ENCODE results near the gene GORASP2. TPM values are rescaled to one million over a fixed set of nuclear protein-coding genes. Genes with fewer than 3 reads are reported as not detected.

Gene GORASP2
- total and polyA plus RNA-seq, 2 of the 4 experiments (the other 2 are of a cell fraction) = 53.1 to 156 TPM

DNA sequence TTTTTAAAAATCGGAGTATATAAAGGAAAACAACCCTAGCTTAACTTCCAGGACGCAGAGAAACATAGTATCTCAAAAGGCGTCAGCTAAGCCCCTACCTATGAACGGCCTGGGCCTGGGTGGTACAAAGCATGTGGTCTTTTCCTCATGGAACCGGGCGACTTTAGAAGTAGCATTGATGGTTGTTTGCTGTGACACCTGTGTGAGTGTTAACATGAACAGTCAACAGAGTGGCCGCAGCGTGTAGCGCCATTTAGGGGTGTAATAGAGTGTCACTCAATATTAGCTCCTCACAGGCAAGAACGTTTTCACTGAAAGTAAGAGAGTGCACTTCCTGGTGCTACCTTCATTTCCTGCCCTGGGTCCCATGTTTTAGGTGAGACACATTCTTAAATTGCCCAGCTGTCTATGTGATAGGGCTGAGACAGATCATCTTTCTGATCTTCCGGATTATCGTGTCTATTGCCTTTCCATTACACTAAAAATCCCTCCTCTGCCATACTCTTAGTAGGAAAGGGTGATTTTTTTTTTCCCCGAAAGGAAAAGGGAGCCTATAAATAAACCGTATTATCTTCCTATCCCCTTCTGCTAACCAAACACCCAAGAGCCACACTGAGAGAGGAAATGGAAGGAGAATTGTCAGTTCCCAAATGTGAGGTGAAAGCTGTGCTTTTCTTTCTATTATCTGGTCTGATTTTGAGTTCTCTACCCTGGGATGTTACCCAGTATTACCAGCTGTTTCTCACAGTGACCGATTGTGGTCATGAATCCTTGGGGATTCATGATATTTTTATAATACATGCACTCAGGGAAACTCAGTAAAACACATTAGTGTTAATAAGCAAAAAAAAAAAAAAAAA, 1.3 kb downstream of the GORASP2 start:
- Histone ChIP-seq H2AK5ac (ENCODE audit: low read depth, low read length) (peak overlapping the region; percentile 47; the same call in 1 of the 2 replicates), H3K23ac (ENCODE audit: low read depth, low read length) (peak overlapping the region; percentile 98), H3K14ac (replicated peaks; ENCODE audit: low read depth, low read length) (peak overlapping the region; percentile 93), H2BK20ac (ENCODE audit: low read depth, low read length) (no peak overlapping the region), H3K9ac (ENCODE audit: low read depth, low read length) (peak overlapping the region; percentile 94), H2BK15ac (ENCODE audit: low read depth, low read length) (no peak overlapping the region), H3K27ac (ENCODE audit: insufficient read depth, low read length) (peak overlapping the region; percentile 51), H2AK9ac (replicated peaks; ENCODE audit: low read depth, low read length, poor library complexity) (no peak overlapping the region), H3K79me1 (ENCODE audit: low read depth in 1 of 2, low read length in 2 of 2) (peaks cover 0 to 20% of the 10 kb centered on the region in 2 experiments; a peak in 2 of 4 replicates), H3K9me3 (ENCODE audit: control insufficient read depth, insufficient read depth, low read length) (no peaks in the 10 kb centered on the region), H3K4me2 (ENCODE audit: low read depth, low read length) (peak overlapping the region; percentile 94), H3K4ac (ENCODE audit: low read depth, low read length) (peak overlapping the region; percentile 70), H3K18ac (ENCODE audit: low read depth, low read length) (no peak overlapping the region), H4K91ac (ENCODE audit: insufficient read depth, low read depth, low read length) (no peak overlapping the region), H3K9me1 (ENCODE audit: insufficient read depth, low read length) (peaks cover 7% of the 10 kb centered on the region), H4K8ac (ENCODE audit: low read depth in 2 of 2, low read length in 2 of 2) (peak overlapping the region in 1 of 2 experiments; percentile 86; a peak in 1 of 4 replicates), H3K56ac (ENCODE audit: extremely low read depth, insufficient read depth, low read length) (peak overlapping the region; percentile 71), H4K20me1 (ENCODE audit: insufficient read depth, low read length) (peaks cover 59% of the 10 kb centered on the region), H2BK5ac (ENCODE audit: low read depth, low read length, poor library complexity, severe bottlenecking) (no peak overlapping the region), H2BK120ac (ENCODE audit: low read depth, low read length) (no peak overlapping the region), H3K4me1 (ENCODE audit: control insufficient read depth, insufficient read depth, low read length) (peaks cover 2% of the 10 kb centered on the region; the same call in 1 of the 2 replicates), H3K27me3 (ENCODE audit: control insufficient read depth, insufficient read depth, low read length) (no peaks in the 10 kb centered on the region), H3K4me3 (ENCODE audit: insufficient read depth, low read depth, low read length) (peak overlapping the region; percentile 96), H2AFZ (replicated peaks; ENCODE audit: low read length, poor library complexity) (no peak overlapping the region), H3K36me3 (ENCODE audit: control insufficient read depth, insufficient read depth, low read length) (peaks cover 6% of the 10 kb centered on the region; the same call in 1 of the 2 replicates), H4K5ac (ENCODE audit: low read depth, low read length) (no peak overlapping the region)
- in situ Hi-C loops (cut with MboI; ENCODE audit: low sequenced_read_pairs) = loop anchor here (25.0 kb wide), 1 partner anchor 1118 kb away; the partner anchor contains the start of gene METTL5
- ChIA-PET POLR2A (ENCODE audit: unreplicated experiment) (interaction anchor here (0.6 kb wide), 1 partner anchor 753 kb away, joined by 4 read pairs; no protein-coding TSS in a partner anchor), CTCF (interaction anchor here (0.7 kb wide), 1 partner anchor 1531 kb away, joined by 3 read pairs; no protein-coding TSS in a partner anchor)
- ATAC-seq (ENCODE audit: low read depth) = no peak
- intact Hi-C loops (cut with micrococcal nuclease) = no loop called here
- peak; percentile 12 for DNase-seq
- no CpG with 5 or more reads among the region's 15 CpGs for WGBS, 2 experiments (ENCODE audit: extremely low coverage in 2 of 2, insufficient read length in 1 of 2)
- BruUV-seq (replicated peaks) = TSS peak; percentile 23
- dilution Hi-C loops (cut with HindIII; ENCODE audit: low sequenced_read_pairs, unreplicated experiment) = no loop called here
- TF ChIP-seq RCOR1 (IDR thresholded peaks at IDR 0.05; ENCODE audit: insufficient replicate concordance, low read length) (no peak), CHD1 (IDR thresholded peaks at IDR 0.05; ENCODE audit: low read depth, low read length) (no peak), CEBPB (IDR thresholded peaks at IDR 0.05; ENCODE audit: low read depth, low read length) (no peak), MAFK (IDR thresholded peaks at IDR 0.05; ENCODE audit: low read depth, low read length) (no peak), MAZ (IDR thresholded peaks at IDR 0.05; ENCODE audit: borderline replicate concordance, low read depth, low read length) (no peak), FOS (IDR thresholded peaks at IDR 0.05; ENCODE audit: low read depth, low read length) (no peak), SMC3 (IDR thresholded peaks at IDR 0.05; ENCODE audit: low read depth, low read length) (no peak), RAD21 (IDR thresholded peaks at IDR 0.05; ENCODE audit: low read length) (no peak), RFX5 (IDR thresholded peaks at IDR 0.05; ENCODE audit: low read depth, low read length) (no peak), MXI1 (IDR thresholded peaks at IDR 0.05; ENCODE audit: borderline replicate concordance, low read depth, low read length) (no peak)
- TF ChIP-seq, protein P1, sequence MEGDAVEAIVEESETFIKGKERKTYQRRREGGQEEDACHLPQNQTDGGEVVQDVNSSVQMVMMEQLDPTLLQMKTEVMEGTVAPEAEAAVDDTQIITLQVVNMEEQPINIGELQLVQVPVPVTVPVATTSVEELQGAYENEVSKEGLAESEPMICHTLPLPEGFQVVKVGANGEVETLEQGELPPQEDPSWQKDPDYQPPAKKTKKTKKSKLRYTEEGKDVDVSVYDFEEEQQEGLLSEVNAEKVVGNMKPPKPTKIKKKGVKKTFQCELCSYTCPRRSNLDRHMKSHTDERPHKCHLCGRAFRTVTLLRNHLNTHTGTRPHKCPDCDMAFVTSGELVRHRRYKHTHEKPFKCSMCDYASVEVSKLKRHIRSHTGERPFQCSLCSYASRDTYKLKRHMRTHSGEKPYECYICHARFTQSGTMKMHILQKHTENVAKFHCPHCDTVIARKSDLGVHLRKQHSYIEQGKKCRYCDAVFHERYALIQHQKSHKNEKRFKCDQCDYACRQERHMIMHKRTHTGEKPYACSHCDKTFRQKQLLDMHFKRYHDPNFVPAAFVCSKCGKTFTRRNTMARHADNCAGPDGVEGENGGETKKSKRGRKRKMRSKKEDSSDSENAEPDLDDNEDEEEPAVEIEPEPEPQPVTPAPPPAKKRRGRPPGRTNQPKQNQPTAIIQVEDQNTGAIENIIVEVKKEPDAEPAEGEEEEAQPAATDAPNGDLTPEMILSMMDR (conservative IDR thresholded peaks at IDR 0.05; ENCODE audit: low read depth, low read length) = no peak
- TF ChIP-seq, protein P2, sequence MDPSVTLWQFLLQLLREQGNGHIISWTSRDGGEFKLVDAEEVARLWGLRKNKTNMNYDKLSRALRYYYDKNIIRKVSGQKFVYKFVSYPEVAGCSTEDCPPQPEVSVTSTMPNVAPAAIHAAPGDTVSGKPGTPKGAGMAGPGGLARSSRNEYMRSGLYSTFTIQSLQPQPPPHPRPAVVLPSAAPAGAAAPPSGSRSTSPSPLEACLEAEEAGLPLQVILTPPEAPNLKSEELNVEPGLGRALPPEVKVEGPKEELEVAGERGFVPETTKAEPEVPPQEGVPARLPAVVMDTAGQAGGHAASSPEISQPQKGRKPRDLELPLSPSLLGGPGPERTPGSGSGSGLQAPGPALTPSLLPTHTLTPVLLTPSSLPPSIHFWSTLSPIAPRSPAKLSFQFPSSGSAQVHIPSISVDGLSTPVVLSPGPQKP (IDR thresholded peaks at IDR 0.05; ENCODE audit: borderline replicate concordance, low read depth, low read length) = no peak
- TF ChIP-seq, protein P3, sequence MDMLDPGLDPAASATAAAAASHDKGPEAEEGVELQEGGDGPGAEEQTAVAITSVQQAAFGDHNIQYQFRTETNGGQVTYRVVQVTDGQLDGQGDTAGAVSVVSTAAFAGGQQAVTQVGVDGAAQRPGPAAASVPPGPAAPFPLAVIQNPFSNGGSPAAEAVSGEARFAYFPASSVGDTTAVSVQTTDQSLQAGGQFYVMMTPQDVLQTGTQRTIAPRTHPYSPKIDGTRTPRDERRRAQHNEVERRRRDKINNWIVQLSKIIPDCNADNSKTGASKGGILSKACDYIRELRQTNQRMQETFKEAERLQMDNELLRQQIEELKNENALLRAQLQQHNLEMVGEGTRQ (IDR thresholded peaks at IDR 0.05; ENCODE audit: low read depth, low read length) = no peak
